HG03457 (cell line): ENCODE measurements around the gene DMC1.

Experiments used
- ATAC-seq: cut with Tn5 transposase; IDR thresholded peaks from one replicate; pipeline ENCODE4 v1.9.1; 2021; ENCODE audit warnings: moderate number of reproducible peaks; ENCODE audit not compliant: unreplicated experiment

The DMC1 gene

GRCh38 chr22:38503021-38503420 lies 67.0 kb downstream of the DMC1 start:
- ATAC-seq: no peak

GRCh38 chr22:38501797-38502672 lies 67.9 kb downstream of the DMC1 start:
- ATAC-seq: no peak

DNA sequence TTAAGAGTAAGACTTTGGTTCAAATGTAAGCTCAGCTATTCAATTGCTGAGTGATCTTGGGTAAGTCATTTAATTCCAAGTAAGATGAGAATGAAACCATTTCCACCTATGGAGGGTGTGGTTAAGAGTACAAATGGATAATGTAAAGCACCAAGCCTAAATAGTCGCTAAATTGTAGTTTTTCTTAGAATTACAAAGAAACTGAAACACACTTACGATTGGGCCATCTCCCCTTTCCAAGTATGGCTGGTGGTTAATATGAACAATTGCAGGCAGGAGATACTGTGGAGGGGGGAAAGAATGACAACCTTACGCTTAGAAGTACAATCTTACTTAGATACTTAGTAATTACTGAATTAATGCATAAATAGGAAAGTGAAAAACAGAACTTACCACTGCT lies 72.1 kb downstream of the DMC1 start:
- ATAC-seq: no peak

GRCh38 chr22:38494939-38495338 lies 75.0 kb downstream of the DMC1 start:
- no peak for ATAC-seq

DNA sequence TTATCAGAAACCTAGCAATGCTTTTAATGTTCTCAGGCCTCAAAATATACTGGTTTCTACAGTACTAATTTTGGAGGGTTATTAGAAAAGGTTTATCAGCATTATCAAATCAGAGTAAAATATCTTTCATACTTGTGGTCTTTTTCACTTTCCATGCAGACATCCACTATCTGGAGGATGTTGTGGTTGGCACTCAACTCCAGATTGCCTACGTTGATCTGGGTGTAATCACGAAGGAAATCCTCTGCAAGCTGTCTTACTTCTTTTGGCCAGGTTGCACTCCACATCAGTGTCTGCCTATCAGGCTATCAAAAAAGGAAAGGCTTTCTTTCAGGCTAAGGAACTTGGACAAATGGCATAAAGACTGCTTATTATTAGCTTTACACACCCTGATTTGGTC lies 75.5 kb downstream of the DMC1 start:
- no peak for ATAC-seq

GRCh38 chr22:38491707-38492348 lies 78.2 kb downstream of the DMC1 start:
- ATAC-seq: no peak

DNA sequence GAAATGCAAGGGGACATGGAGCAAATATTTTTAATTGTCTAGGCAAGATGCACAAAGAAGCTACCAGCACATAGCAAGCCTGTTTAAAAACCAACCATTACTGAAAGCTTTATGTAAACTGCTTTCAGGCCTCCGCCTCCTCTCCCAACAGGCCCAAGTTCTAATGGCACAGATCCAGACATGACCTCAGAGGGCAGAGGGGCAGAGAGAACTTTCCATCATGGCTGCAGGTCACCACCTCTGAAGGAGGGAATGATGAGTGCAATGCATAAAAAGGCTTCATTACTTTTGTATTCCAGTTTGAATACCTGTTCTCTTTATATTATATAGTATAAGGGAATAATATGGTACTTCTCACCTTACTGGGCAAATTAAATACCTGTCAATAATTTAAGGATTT lies 79.1 kb downstream of the DMC1 start:
- ATAC-seq: no peak

DNA sequence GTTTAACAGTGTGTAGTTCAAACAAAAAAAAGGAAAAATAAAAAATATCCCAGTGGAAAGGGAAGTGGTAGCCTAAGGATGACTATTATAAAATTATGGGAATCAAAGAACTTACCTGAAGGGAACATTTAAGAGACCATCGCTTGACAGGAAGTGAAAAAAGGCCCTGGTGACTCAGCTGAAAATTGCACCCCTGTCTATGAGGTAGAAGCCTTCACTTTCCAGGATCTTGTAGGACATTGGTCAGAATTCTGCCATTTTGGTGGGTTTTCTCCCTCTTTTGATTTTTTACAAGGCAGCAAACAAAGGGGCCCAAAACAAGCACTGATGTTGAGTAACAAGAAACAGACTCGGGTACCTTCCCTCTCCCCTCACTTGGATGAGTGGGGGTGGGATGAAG lies 79.5 kb downstream of the DMC1 start:
- ATAC-seq: no peak

DNA sequence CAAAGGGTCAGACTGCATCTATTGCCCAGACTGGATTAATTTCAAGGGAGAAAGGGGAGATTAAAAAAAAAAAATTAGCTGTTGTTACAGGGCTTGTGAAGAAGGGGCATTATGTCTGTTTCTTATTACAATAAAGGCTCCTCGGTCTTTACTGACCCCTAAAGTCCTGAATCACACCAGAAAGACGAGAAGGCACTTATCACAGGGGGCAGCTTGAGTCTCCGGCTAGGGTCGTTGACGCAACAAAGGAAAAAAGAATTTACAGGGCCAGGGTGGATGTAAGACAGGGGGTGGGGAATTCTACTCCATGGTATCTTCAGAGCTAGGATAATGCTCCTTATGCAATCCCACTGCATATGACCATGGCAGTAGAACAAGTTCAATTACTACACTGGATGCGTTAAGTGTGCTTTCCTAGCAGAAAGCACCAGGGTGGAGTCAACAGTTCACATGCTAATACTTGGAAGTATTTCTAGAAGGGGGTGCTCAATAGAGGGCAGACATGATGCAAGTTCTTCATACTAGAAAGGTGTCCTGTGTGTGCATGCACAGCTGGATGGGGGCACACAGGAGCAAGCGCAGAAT lies 80.3 kb downstream of the DMC1 start:
- no peak for ATAC-seq

DNA sequence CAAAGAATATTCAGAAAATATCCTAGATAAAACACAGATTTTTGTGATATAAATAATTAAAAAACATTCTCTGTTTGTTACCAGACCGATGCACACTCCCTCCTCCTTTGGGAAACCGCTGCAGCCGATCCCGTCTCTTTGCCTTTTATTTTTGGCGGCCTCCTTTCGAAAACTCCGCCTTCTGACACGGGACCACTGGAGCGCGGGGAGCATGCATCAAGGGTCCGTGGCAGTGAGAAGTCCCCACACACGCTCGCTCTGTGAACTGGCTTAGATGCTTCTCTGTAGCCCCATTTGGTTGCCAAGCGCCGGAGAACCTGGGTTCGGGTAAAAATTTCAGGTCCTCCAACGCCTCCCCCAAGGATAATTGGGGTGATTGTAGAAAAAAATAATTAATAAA lies 80.8 kb downstream of the DMC1 start:
- no peak for ATAC-seq

DNA sequence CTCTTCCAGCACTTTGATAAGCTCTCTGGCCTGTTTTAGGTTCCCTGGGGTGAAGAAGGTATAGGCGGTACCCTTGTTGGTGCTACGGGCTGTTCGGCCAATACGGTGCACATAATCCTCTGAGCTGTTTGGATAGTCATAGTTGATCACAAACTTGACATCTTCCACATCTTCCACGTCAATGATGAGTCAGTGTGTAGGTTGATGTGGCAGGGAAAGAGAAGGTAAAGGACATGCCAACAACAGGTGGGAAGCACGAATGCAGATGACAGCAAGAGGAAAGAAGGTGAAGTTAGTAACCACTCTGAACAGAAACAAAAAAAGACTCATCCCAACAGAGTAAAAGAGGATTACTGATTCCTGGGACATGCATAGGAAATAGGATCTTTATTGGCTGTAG lies 82.0 kb downstream of the DMC1 start:
- no peak for ATAC-seq

DNA sequence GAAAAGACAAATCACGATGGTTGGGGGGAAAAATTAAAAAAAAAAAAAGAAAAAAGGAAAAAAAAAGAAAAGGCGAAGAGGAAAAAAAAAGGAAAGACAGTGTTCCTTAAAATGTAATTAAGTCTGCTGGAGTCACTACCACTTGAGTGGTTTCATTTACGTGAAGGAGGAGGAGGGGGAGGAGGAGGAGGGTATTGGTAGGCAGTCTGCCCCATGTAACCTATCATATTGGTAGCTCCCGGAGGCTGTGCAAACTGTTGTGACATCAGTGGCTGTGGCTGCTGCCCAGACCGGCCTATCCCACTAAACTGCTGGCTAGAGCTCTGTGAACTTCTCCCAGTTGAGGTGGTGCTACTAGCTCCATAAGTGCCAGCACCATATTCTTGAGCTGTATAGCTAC lies 84.2 kb downstream of the DMC1 start:
- ATAC-seq: no peak

DNA sequence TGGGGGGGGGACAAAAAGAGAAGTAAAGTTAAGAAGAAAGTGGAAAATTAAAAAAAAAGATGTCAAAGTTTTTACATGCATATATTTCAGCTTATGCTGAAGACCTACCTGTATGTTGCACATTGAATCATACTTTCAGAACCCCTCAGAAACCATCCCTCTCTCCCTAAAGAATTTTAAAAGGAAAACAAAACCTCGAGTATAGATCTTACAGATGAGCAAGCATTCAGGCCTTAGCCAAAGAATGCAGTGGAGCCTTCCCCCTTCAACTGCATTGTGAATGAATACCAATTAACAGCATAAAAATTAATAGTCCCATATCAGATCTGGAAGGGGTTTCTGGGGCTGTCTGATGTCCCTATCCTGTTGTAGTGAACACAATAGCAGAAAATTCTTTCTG lies 85.7 kb downstream of the DMC1 start:
- no peak for ATAC-seq

GRCh38 chr22:38482662-38483308 lies 87.2 kb downstream of the DMC1 start:
- ATAC-seq: no peak

DNA sequence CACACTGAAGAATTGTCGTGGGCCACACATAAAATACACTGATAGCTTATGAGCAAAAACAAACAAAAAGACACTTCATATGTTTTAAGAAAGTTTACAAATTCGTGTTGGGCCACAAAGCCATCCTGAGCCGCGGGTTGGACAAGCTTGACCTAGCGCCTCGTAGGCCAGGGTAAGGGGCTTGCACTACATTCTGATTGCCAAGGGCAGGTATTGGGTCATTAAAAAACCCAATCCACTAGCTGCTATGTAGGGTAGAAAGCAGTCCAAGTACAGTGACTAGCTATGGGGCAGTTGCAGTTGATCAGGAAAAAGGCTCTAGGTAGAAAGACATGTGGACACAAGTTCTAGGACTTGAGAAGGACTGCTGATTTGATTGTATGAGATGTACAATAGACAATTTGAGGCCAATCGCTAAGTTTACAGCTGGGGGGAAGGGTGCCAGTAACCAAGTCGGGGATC lies 88.1 kb downstream of the DMC1 start:
- no peak for ATAC-seq

DNA sequence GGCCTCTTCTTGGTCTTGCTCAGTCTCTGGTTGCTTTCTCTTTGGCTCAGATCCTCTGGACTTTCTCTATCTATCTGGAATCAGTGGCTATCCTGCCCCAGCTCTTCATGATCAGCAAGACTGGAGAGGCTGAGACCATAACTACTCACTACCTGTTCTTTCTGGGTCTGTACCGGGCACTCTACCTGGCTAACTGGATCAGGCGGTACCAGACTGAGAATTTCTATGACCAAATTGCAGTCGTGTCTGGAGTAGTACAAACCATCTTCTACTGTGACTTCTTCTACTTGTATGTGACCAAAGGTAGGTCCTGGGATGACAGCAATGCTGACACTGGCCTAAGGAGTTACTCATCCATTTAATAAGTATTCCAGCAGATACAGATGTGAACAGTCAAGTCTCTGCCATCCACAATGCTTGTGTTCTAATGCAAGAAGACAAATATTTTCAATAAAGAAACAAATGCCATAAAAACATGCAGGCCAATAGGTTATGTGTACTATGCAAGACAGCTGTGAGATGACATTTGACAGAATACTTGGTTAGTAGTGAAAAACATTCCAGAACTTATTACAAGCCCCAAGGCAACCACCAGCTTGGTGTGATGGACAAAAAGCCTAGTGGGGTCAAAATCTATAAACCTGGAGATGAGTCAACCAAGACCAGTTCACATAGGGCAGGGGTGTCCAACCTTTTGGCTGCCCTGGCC lies 88.7 kb downstream of the DMC1 start:
- no peak for ATAC-seq

DNA sequence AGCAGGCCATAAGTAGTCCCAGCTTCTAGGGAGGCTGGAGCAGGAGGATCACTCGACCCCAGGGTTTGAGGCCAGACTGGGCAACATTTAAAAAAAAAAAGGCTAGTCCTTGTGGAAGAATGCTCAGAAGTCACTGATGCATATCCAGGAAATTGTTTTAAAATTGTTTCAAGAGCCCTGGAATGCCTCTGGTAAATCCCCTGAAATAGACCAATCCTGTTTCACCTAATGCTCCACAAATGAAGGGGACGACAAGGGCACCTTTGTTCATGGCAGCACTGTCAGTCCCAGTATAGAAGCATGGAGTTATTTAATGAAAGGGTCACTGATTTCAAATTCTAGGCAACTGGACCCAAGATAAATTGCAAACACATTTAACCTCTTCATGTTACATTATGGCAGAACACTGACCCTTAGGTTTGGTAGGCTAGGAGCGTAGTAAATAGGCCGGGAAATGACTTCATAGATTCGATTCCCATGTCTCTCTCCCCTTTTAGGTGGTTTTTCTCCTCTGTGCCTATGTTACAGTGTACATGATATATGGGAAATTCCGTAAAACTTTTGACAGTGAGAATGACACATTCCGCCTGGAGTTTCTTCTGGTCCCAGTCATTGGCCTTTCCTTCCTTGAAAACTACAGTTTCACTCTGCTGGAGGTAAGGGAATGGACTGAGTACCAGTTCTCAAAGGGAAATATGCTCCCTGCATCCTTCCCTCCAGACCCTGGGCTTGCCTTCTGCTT lies 90.7 kb downstream of the DMC1 start:
- ATAC-seq: no peak

DNA sequence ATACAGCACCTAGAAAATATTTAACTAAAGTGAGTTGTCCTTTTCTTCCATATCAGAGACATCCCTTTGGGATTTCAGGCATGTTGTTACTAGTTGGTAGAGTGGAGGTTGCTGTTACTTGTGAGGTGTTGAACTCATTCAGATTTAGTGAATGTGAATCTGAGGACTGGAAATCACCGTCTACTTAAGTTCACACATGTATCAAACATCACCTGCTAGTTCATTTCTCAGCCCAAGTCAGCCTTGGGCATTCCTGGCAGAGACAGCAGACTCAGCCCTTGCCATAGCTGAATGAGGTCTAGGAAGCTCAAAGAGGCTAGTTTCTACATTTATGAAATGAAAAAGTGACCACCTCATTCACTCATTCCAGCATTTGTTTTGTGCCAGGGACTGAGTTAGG lies 92.4 kb downstream of the DMC1 start:
- no peak for ATAC-seq

DNA sequence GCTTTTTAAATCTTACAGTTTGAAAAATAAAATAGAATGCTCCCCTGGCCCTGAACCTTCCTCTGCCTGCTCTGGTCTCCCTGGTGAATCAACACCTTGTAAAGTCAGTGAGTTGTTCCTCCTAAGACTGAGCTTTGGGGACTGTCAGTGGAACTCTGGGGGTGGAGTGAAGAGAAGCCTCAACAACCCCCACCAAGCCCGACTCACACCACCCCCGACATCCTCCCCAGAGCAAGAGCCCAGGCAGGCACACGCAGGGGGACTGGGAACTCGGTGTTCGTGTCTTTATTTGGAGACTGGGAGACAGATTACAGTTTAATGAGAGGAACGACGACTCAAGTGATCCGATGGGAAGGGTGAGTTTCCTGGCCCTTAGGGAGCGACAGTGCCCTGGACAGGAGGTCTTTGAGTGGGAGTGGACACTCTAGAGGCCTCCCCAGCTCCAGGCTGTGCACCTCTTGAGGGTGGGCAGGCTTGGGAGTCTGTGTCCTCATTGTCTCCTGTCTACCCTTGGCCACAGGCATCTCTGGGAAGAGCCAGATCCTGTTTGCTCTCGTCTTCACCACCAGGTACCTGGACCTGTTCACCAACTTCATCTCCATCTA lies 95.9 kb downstream of the DMC1 start:
- no peak for ATAC-seq

DNA sequence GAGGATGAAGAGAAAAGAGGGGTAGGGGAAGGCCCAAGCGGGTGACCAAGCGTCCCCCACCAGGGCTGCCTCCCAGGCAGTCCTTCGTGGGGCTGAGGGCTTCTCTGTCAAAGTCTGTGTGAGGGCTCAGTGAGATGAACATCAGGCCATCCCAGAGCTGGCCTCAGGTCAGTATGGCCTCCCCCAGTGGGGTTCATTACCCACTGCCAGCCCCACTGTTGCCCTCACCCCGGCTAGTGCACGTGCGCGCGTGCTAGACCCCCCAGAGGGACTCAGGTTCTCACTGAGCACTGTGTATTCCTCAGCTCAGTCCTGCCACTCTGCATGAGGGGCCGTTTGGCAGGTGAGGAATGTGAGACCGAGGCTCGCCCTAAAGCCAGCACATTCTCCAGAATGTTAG lies 98.7 kb downstream of the DMC1 start:
- ATAC-seq: no peak
